CD14-positive monocyte (primary cell): ENCODE data around the gene GRIA1. TPM values are rescaled to one million over a fixed set of nuclear protein-coding genes. Genes with fewer than 3 reads are reported as not detected.

Experiments
- DNase-seq, 3 donors: peaks; one replicate each; pipeline ENCODE4 v3.0.0-alpha.2; 2011 to 2022
- H2AFZ ChIP-seq: 2 replicates; pipeline ENCODE4 v1.6.0; 2012; ENCODE audit warnings: mild to moderate bottlenecking, low read depth, low read length, inconsistent platforms; ENCODE audit not compliant: insufficient read depth, poor library complexity, severe bottlenecking
- H3K27ac ChIP-seq, 2 donors: 1 replicate in 1 of 2; 2 replicates in 1 of 2; pipeline ENCODE4 v1.5.1; 2012 to 2013; ENCODE audit warnings: low read length in 2 of 2, control low read depth in 1 of 2, inconsistent platforms in 1 of 2, low read depth in 1 of 2, mild to moderate bottlenecking in 1 of 2
- H3K27me3 ChIP-seq, 2 donors: one replicate each; pipeline versions ENCODE4 v1.6.0 to v1.6.1; 2011 to 2013; ENCODE audit warnings: low read length in 2 of 2; ENCODE audit not compliant: control insufficient read depth in 2 of 2, insufficient read depth in 2 of 2
- H3K36me3 ChIP-seq, 2 donors: replicated peaks in 1 of 2; 1 replicate in 1 of 2; 2 replicates in 1 of 2; pipeline versions ENCODE4 v1.5.1 to v1.6.1; 2012 to 2013; ENCODE audit warnings: low read length in 2 of 2, control low read depth in 1 of 2, inconsistent platforms in 1 of 2, mild to moderate bottlenecking in 1 of 2; ENCODE audit not compliant: insufficient read depth in 2 of 2, control insufficient read depth in 1 of 2
- H3K4me1 ChIP-seq, 2 donors: 1 replicate in 1 of 2; 2 replicates in 1 of 2; pipeline versions ENCODE4 v1.5.1 to v1.6.1; 2012 to 2013; ENCODE audit warnings: low read length in 2 of 2, control low read depth in 1 of 2, inconsistent platforms in 1 of 2, mild to moderate bottlenecking in 1 of 2, moderate library complexity in 1 of 2; ENCODE audit not compliant: insufficient read depth in 2 of 2, control insufficient read depth in 1 of 2
- H3K4me2 ChIP-seq: replicated peaks from 2 replicates; pipeline ENCODE3; 2012; ENCODE audit warnings: low read length, moderate library complexity, mild to moderate bottlenecking; ENCODE audit not compliant: poor library complexity, severe bottlenecking; ENCODE audit errors: extremely low read depth
- H3K4me3 ChIP-seq, 3 experiments: fragments of 200-600 bp in 1 of 3; sonication (generic) in 1 of 3; replicated peaks in 1 of 3; 1 replicate in 2 of 3; 2 replicates in 1 of 3; pipeline ENCODE4 v1.5.1; 2011 to 2013; ENCODE audit warnings: low read length in 3 of 3, mild to moderate bottlenecking in 3 of 3, control low read depth in 2 of 3, low read depth in 2 of 3, inconsistent platforms in 1 of 3, moderate library complexity in 1 of 3
- H3K79me2 ChIP-seq: 2 replicates; pipeline ENCODE4 v1.6.0; 2012; ENCODE audit warnings: mild to moderate bottlenecking, control low read depth, inconsistent platforms, low read length, moderate library complexity; ENCODE audit not compliant: insufficient read depth
- H3K9ac ChIP-seq: 2 replicates; pipeline ENCODE4 v1.6.0; 2017; ENCODE audit warnings: low read length, mild to moderate bottlenecking; ENCODE audit not compliant: insufficient read depth, poor library complexity, severe bottlenecking
- H3K9me3 ChIP-seq, 2 donors: replicated peaks in 1 of 2; 1 replicate in 1 of 2; 2 replicates in 1 of 2; pipeline versions ENCODE4 v1.5.1 to v1.6.1; 2012 to 2013; ENCODE audit warnings: low read length in 2 of 2, control low read depth in 1 of 2; ENCODE audit not compliant: control insufficient read depth in 1 of 2, insufficient read depth in 1 of 2
- H4K20me1 ChIP-seq: 2 replicates; pipeline ENCODE4 v1.6.0; 2012; ENCODE audit warnings: mild to moderate bottlenecking, low read length, control low read depth, moderate library complexity; ENCODE audit not compliant: insufficient read depth
- H3K27ac Mint-ChIP-seq, 7 donors: one replicate each; pipeline ENCODE4 v1.8.0; 2020; ENCODE audit warnings: mild to moderate bottlenecking in 7 of 7, mixed read lengths in 7 of 7, moderate library complexity in 6 of 7, inconsistent platforms in 2 of 7
- H3K27me3 Mint-ChIP-seq, 3 donors: one replicate each; pipeline ENCODE4 v1.8.0; 2021 to 2022; ENCODE audit warnings: low read depth in 3 of 3, mild to moderate bottlenecking in 3 of 3, mixed read lengths in 3 of 3, moderate library complexity in 3 of 3, inconsistent platforms in 1 of 3
- H3K36me3 Mint-ChIP-seq, 2 donors: one replicate each; pipeline ENCODE4 v1.8.0; 2020; ENCODE audit warnings: mixed read lengths in 2 of 2, inconsistent platforms in 1 of 2, mild to moderate bottlenecking in 1 of 2
- H3K4me1 Mint-ChIP-seq: one replicate; pipeline ENCODE4 v1.8.0; 2020; ENCODE audit warnings: mild to moderate bottlenecking, mixed read lengths
- H3K4me3 Mint-ChIP-seq, 2 donors: one replicate each; pipeline ENCODE4 v1.8.0; 2020; ENCODE audit warnings: mild to moderate bottlenecking in 2 of 2, mixed read lengths in 2 of 2, moderate library complexity in 1 of 2
- H3K9me3 Mint-ChIP-seq, 7 donors: one replicate each; pipeline ENCODE4 v1.8.0; 2020 to 2022; ENCODE audit warnings: mixed read lengths in 7 of 7, mild to moderate bottlenecking in 6 of 7, moderate library complexity in 6 of 7, inconsistent platforms in 2 of 7
- WGBS: methylation state at CpG from one replicate; pipeline ENCODE4 v1.1.5; 2013; ENCODE audit warnings: missing lambda C conversion rate; ENCODE audit not compliant: insufficient coverage; 5-methylcytosine and 5-hydroxymethylcytosine counted together
- intact Hi-C, 2 donors: fragments of 100-400 bp; cut with micrococcal nuclease; formaldehyde crosslinking; loops; one replicate each; pipeline versions ENCODE4 v1.15.0 to v1.15.1; 2023
- polyA plus RNA-seq, 3 donors: library from polyadenylated mRNA; depleted of rRNA in 1 of 3; unstranded in 2 of 3; stranded (reverse) in 1 of 3; fragments of 300-500 nt in 2 of 3; fragments of >200 nt in 1 of 3; fragmentation: Illumina TruSeq in 2 of 3; gene quantifications; 1 replicate in 2 of 3; 2 replicates in 1 of 3; pipeline ENCODE4 v1.2.3, GENCODE V29; 2012 to 2021
- TF ChIP-seq, protein P1 (sequence below): fragments of 200-600 bp; IDR thresholded peaks from one replicate; pipeline ENCODE4 v1.8.0; 2022; ENCODE audit warnings: antibody characterized with exemption, mild to moderate bottlenecking

The GRIA1 gene
- polyA plus RNA-seq, 3 donors = not detected

DNA sequence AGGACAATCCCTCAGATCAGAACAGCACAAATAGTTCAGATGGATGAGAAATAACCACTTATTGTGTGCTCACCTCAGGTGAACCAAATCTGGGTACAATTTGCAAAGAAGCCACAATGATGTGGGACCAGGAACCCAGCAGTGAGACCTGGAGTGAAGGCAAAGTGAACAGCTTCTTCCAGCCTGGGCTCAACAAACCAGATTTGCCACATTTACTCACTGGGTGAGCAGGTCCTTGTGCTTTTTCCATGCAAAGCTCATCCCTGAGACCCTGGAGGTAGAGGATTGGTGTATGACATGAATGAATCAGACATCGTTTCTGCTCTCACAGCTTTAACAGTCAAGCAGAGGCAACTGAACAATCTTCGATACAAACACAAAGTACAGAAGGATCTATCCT is 29.1 kb upstream of the GRIA1 start:
- Histone ChIP-seq H3K36me3 (no peaks in the 10 kb centered on the region), H3K27me3 (no peaks in the 10 kb centered on the region), H3K4me1 (no peaks in the 10 kb centered on the region), H3K4me3 (no peak overlapping the region), H3K27ac (no peak overlapping the region), H3K4me2 (no peak overlapping the region), H2AFZ (no peak overlapping the region), H3K9ac (no peak overlapping the region), H4K20me1 (no peaks in the 10 kb centered on the region), H3K9me3 (no peaks in the 10 kb centered on the region), H3K79me2 (no peaks in the 10 kb centered on the region)
- Mint-ChIP-seq H3K36me3 (no peaks in the 10 kb centered on the region), H3K9me3 (peaks cover 0 to 8% (median 2%) of the 10 kb centered on the region in 7 donors), H3K27ac (no peak overlapping the region), H3K4me1 (no peaks in the 10 kb centered on the region), H3K4me3 (no peak overlapping the region), H3K27me3 (peaks cover 0 to 2% (median 1%) of the 10 kb centered on the region in 3 donors)
- intact Hi-C loops = no loop called here
- TF ChIP-seq, protein P1, sequence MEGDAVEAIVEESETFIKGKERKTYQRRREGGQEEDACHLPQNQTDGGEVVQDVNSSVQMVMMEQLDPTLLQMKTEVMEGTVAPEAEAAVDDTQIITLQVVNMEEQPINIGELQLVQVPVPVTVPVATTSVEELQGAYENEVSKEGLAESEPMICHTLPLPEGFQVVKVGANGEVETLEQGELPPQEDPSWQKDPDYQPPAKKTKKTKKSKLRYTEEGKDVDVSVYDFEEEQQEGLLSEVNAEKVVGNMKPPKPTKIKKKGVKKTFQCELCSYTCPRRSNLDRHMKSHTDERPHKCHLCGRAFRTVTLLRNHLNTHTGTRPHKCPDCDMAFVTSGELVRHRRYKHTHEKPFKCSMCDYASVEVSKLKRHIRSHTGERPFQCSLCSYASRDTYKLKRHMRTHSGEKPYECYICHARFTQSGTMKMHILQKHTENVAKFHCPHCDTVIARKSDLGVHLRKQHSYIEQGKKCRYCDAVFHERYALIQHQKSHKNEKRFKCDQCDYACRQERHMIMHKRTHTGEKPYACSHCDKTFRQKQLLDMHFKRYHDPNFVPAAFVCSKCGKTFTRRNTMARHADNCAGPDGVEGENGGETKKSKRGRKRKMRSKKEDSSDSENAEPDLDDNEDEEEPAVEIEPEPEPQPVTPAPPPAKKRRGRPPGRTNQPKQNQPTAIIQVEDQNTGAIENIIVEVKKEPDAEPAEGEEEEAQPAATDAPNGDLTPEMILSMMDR = no peak
- WGBS = no CpG with 5 or more reads among the region's 2 CpGs
- DNase-seq = no peak

DNA sequence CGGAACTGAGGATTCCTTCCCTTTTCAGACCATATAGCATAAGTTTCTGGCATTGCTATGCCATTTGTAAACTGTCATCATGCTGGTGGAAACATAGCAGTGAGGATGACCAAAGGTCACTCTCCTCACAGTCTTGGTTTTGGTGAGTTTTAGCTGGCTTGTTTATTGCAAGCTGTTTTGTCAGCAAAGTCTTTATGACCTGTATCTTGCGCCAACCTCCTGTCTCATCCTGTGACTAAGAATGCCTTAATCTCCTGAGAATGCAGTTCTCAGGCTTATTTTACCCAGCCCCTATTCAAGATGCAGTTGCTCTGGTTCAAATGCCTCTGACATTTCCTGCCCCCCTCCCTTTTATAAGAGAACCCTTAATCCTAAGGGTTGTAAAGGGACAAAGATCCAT is 26.7 kb upstream of the GRIA1 start:
- Histone ChIP-seq H3K4me2 (no peak overlapping the region), H3K27me3 (no peaks in the 10 kb centered on the region), H4K20me1 (no peaks in the 10 kb centered on the region), H3K9ac (no peak overlapping the region), H3K27ac (no peak overlapping the region), H3K4me3 (no peak overlapping the region), H2AFZ (no peak overlapping the region), H3K4me1 (no peaks in the 10 kb centered on the region), H3K9me3 (no peaks in the 10 kb centered on the region), H3K79me2 (no peaks in the 10 kb centered on the region), H3K36me3 (no peaks in the 10 kb centered on the region)
- intact Hi-C loops = no loop called here
- Mint-ChIP-seq H3K27me3 (peaks cover 0 to 2% (median 1%) of the 10 kb centered on the region in 3 donors), H3K36me3 (no peaks in the 10 kb centered on the region), H3K4me1 (no peaks in the 10 kb centered on the region), H3K27ac (no peak overlapping the region), H3K4me3 (no peak overlapping the region), H3K9me3 (peaks cover 0 to 8% (median 2%) of the 10 kb centered on the region in 7 donors)
- TF ChIP-seq, protein P1 = no peak
- DNase-seq = no peak
- WGBS = 40% methylated on average over 1 of the region's 2 CpGs
